ENCODE data around the gene FARP2. TPM values are rescaled to one million over a fixed set of nuclear protein-coding genes. Genes with fewer than 3 reads are reported as not detected.
"Not testable (repeated sequence)": the region's sequence is repeated elsewhere in the genome, so short reads cannot be mapped to it uniquely, and the experiment has no call there.

The FARP2 gene
- total RNA-seq, 1 donor, result 41.3 TPM

- Histone ChIP-seq H3K4me2 (ENCODE audit: insufficient read depth, low read length) (no peak overlapping the region), H3K36me3 (ENCODE audit: insufficient read depth, low read length) (peaks cover 36% of the 10 kb centered on the region), H2AFZ (ENCODE audit: low read length) (no peak overlapping the region), H3K27me3 (ENCODE audit: insufficient read depth, low read length) (no peaks in the 10 kb centered on the region), H3K79me2 (ENCODE audit: insufficient read depth, low read length) (no peaks in the 10 kb centered on the region), H3K4me1 (ENCODE audit: insufficient read depth, low read length) (no peaks in the 10 kb centered on the region), H3K9me3 (ENCODE audit: low read depth, low read length) (peaks cover 2% of the 10 kb centered on the region), H3K4me3 (ENCODE audit: insufficient read depth, low read length) (no peak overlapping the region), H3K27ac (ENCODE audit: low read depth, low read length) (no peak overlapping the region), H4K20me1 (ENCODE audit: insufficient read depth, low read length) (no peaks in the 10 kb centered on the region)
- DNase-seq (ENCODE audit: insufficient read length, low spot score, missing footprints), result no peak
- TF ChIP-seq CTCF (IDR thresholded peaks at IDR 0.05; ENCODE audit: extremely low read depth, low read depth, low read length), result no peak
Observed at GRCh38 chr2:241422350-241422749, 66.3 kb downstream of the FARP2 start.

- not testable (repeated sequence) for H3K27ac ChIP-seq (ENCODE audit: low read depth, low read length); H3K27me3 ChIP-seq (ENCODE audit: insufficient read depth, low read length); H3K4me1 ChIP-seq (ENCODE audit: insufficient read depth, low read length); H3K4me2 ChIP-seq (ENCODE audit: insufficient read depth, low read length); H3K9me3 ChIP-seq (ENCODE audit: low read depth, low read length); H4K20me1 ChIP-seq (ENCODE audit: insufficient read depth, low read length); H2AFZ ChIP-seq (ENCODE audit: low read length); DNase-seq (ENCODE audit: insufficient read length, low spot score, missing footprints); H3K4me3 ChIP-seq (ENCODE audit: insufficient read depth, low read length); H3K79me2 ChIP-seq (ENCODE audit: insufficient read depth, low read length)
- H3K36me3 ChIP-seq (ENCODE audit: insufficient read depth, low read length), result peaks cover 29% of the 10 kb centered on the region
Observed at GRCh38 chr2:241423489-241423888, 67.4 kb downstream of the FARP2 start.

GRCh38 chr2:241425368-241425767 lies 69.3 kb downstream of the FARP2 start:
- Histone ChIP-seq H3K27me3 (ENCODE audit: insufficient read depth, low read length) (no peaks in the 10 kb centered on the region), H4K20me1 (ENCODE audit: insufficient read depth, low read length) (no peaks in the 10 kb centered on the region), H3K4me3 (ENCODE audit: insufficient read depth, low read length) (no peak overlapping the region), H3K27ac (ENCODE audit: low read depth, low read length) (no peak overlapping the region), H3K36me3 (ENCODE audit: insufficient read depth, low read length) (peaks cover 30% of the 10 kb centered on the region), H3K79me2 (ENCODE audit: insufficient read depth, low read length) (no peaks in the 10 kb centered on the region), H2AFZ (ENCODE audit: low read length) (no peak overlapping the region), H3K4me1 (ENCODE audit: insufficient read depth, low read length) (no peaks in the 10 kb centered on the region), H3K9me3 (ENCODE audit: low read depth, low read length) (peaks cover 2% of the 10 kb centered on the region), H3K4me2 (ENCODE audit: insufficient read depth, low read length) (no peak overlapping the region)
- DNase-seq (ENCODE audit: insufficient read length, low spot score, missing footprints), result no peak
- TF ChIP-seq CTCF (IDR thresholded peaks at IDR 0.05; ENCODE audit: extremely low read depth, low read depth, low read length), result no peak

- no peak for TF ChIP-seq CTCF (IDR thresholded peaks at IDR 0.05; ENCODE audit: extremely low read depth, low read depth, low read length)
- Histone ChIP-seq H3K9me3 (ENCODE audit: low read depth, low read length) (no peaks in the 10 kb centered on the region), H3K4me1 (ENCODE audit: insufficient read depth, low read length) (no peaks in the 10 kb centered on the region), H3K36me3 (ENCODE audit: insufficient read depth, low read length) (peaks cover 45% of the 10 kb centered on the region), H3K4me2 (ENCODE audit: insufficient read depth, low read length) (no peak overlapping the region), H2AFZ (ENCODE audit: low read length) (no peak overlapping the region), H4K20me1 (ENCODE audit: insufficient read depth, low read length) (no peaks in the 10 kb centered on the region), H3K4me3 (ENCODE audit: insufficient read depth, low read length) (no peak overlapping the region), H3K27ac (ENCODE audit: low read depth, low read length) (no peak overlapping the region), H3K27me3 (ENCODE audit: insufficient read depth, low read length) (no peaks in the 10 kb centered on the region), H3K79me2 (ENCODE audit: insufficient read depth, low read length) (no peaks in the 10 kb centered on the region)
- no peak for DNase-seq (ENCODE audit: insufficient read length, low spot score, missing footprints)
Observed at GRCh38 chr2:241430178-241430577, 74.1 kb downstream of the FARP2 start.
